Neuronal stem cell (in vitro differentiated cells): Measurements from ENCODE around the gene NFATC4.

Source experiments
- DNase-seq: peaks from one replicate; pipeline ENCODE4 v3.0.0-alpha.2; 2013; ENCODE audit warnings: low spot score
- H2AFZ ChIP-seq: one replicate; pipeline ENCODE4 v1.6.1; 2013; ENCODE audit warnings: mild to moderate bottlenecking, low read length, inconsistent platforms
- H2AK5ac ChIP-seq: 2 replicates; pipeline ENCODE4 v1.6.1; 2013; ENCODE audit warnings: low read depth, mild to moderate bottlenecking, inconsistent platforms, low read length, moderate library complexity, mixed read lengths
- H2BK120ac ChIP-seq: 2 replicates; pipeline ENCODE4 v1.6.1; 2013; ENCODE audit warnings: low read depth, mild to moderate bottlenecking, inconsistent platforms, low read length, moderate library complexity, mixed read lengths
- H2BK12ac ChIP-seq: one replicate; pipeline ENCODE4 v1.6.1; 2013; ENCODE audit warnings: low read length, inconsistent platforms
- H2BK15ac ChIP-seq: 2 replicates; pipeline ENCODE4 v1.6.1; 2013; ENCODE audit warnings: mild to moderate bottlenecking, low read length, inconsistent platforms, mixed read lengths
- H2BK5ac ChIP-seq: one replicate; pipeline ENCODE4 v1.6.1; 2013; ENCODE audit warnings: inconsistent platforms, mild to moderate bottlenecking, low read length, moderate library complexity
- H3K14ac ChIP-seq: one replicate; pipeline ENCODE4 v1.6.1; 2013; ENCODE audit warnings: low read length, inconsistent platforms
- H3K18ac ChIP-seq: 2 replicates; pipeline ENCODE4 v1.6.1; 2013; ENCODE audit warnings: low read length, inconsistent platforms
- H3K23ac ChIP-seq: 2 replicates; pipeline ENCODE4 v1.6.1; 2013; ENCODE audit warnings: low read depth, mild to moderate bottlenecking, mixed read lengths, low read length, inconsistent platforms; ENCODE audit not compliant: poor library complexity
- H3K27ac ChIP-seq: replicated peaks from 3 replicates; pipeline ENCODE4 v1.5.1; 2013; ENCODE audit warnings: low read length, inconsistent platforms
- H3K27me3 ChIP-seq, 3 experiments: 2 replicates each; pipeline ENCODE4 v1.6.1; 2013; ENCODE audit warnings: low read length in 3 of 3, mild to moderate bottlenecking in 2 of 3, inconsistent platforms in 1 of 3, low read depth in 1 of 3, mixed read lengths in 1 of 3, moderate library complexity in 1 of 3; ENCODE audit not compliant: control insufficient read depth in 3 of 3, insufficient read depth in 3 of 3
- H3K36me3 ChIP-seq, 2 donors: replicated peaks in 1 of 2; 2 replicates each; pipeline ENCODE4 v1.6.1; 2013; ENCODE audit warnings: low read length in 2 of 2; ENCODE audit not compliant: control insufficient read depth in 2 of 2, insufficient read depth in 2 of 2
- H3K4ac ChIP-seq: 2 replicates; pipeline ENCODE4 v1.6.1; 2013; ENCODE audit warnings: inconsistent platforms, mild to moderate bottlenecking, low read length, moderate library complexity
- H3K4me1 ChIP-seq, 2 donors: 1 replicate in 1 of 2; 2 replicates in 1 of 2; pipeline ENCODE4 v1.6.1; 2013; ENCODE audit warnings: low read length in 2 of 2, low read depth in 1 of 2; ENCODE audit not compliant: control insufficient read depth in 2 of 2, insufficient read depth in 1 of 2
- H3K4me2 ChIP-seq: one replicate; pipeline ENCODE4 v1.6.1; 2013; ENCODE audit warnings: mild to moderate bottlenecking, low read length, inconsistent platforms; ENCODE audit not compliant: insufficient read depth, poor library complexity, severe bottlenecking
- H3K4me3 ChIP-seq, 2 donors: 2 replicates each; pipeline ENCODE4 v1.5.1; 2013; ENCODE audit warnings: low read length in 2 of 2, mild to moderate bottlenecking in 2 of 2, inconsistent platforms in 1 of 2, moderate library complexity in 1 of 2
- H3K79me1 ChIP-seq: one replicate; pipeline ENCODE4 v1.6.1; 2013; ENCODE audit warnings: low read depth, mild to moderate bottlenecking, inconsistent platforms, low read length, moderate library complexity
- H3K9ac ChIP-seq: one replicate; pipeline ENCODE4 v1.6.1; 2013; ENCODE audit warnings: mild to moderate bottlenecking, low read depth, low read length, inconsistent platforms; ENCODE audit not compliant: poor library complexity
- H3K9me3 ChIP-seq, 2 donors: replicated peaks in 1 of 2; 2 replicates each; pipeline versions ENCODE3 to v1.6.1; 2013; ENCODE audit warnings: low read length in 2 of 2, mild to moderate bottlenecking in 2 of 2, inconsistent platforms in 1 of 2, low read depth in 1 of 2, mixed read lengths in 1 of 2, moderate library complexity in 1 of 2; ENCODE audit not compliant: control insufficient read depth in 2 of 2, insufficient read depth in 1 of 2
- H4K8ac ChIP-seq: one replicate; pipeline ENCODE4 v1.6.1; 2013; ENCODE audit warnings: low read depth, mild to moderate bottlenecking, inconsistent platforms, low read length, moderate library complexity
- H4K91ac ChIP-seq: one replicate; pipeline ENCODE4 v1.6.1; 2013; ENCODE audit warnings: low read length, low read depth, mild to moderate bottlenecking, inconsistent platforms; ENCODE audit not compliant: poor library complexity
- WGBS, 2 donors: extraction: QIAGEN DNeasy Blood & Tissue Kit; methylation state at CpG; one replicate each; pipeline ENCODE4 v1.1.7; 2013; ENCODE audit warnings: missing lambda C conversion rate in 2 of 2, mixed read lengths in 1 of 2; ENCODE audit not compliant: insufficient read length in 2 of 2, insufficient replicate concordance in 1 of 2; ENCODE audit errors: extremely low coverage in 2 of 2; 5-methylcytosine and 5-hydroxymethylcytosine counted together

Gene NFATC4

DNA sequence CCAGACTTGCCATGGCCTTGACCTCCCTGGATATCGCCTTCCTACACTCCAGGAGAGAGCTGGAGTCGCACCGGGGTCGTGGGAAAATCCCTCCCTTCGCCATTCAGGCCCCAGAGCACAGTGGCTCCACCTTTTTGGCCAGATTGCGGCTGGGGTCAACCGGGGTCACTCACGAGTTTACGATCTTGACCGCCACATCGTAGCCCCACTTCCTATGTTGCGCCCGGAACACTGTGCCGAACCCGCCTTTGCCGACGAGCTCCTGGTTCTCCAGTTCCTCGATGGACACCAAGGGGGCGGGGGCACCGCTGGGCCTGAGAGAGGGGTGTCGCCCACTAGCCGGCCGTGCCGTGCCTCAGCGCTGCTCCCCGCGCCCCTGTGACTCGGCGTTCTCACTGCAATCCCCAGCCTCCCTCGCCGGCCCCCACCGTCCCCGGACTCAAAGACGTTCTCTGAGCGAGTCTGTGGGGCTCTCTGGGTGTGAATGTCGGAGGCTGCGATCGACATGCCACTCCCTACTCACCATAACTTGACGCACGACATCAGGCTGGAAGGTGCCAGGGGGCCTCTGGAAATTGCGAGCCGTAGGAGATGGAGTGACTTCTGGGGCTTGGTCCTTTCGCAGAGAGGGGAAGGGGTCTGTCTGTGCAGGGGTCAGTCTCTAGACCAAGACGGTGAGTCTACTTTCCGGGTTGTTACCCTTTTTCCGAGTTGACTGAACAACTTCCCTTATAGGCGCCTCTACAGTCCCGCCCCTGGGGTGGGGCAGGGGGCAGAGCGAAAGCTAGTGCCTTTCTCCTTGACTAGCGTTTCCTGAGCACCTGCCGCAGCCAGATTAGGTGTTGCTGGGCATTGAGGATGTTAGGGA lies 28.5 kb upstream of the NFATC4 start, which contains the start of gene RIPK3:
Gene RIPK3, minus strand, starts transcription at position 708 of the 868 bp plus-strand sequence. Its CDS starts 165 bp downstream, at position 543.
- Histone ChIP-seq H2AK5ac (no peak within 1 kb of the TSS), H3K36me3 (no peaks in the 10 kb centered on the region), H3K9ac (peak within 1 kb of the TSS; percentile 72), H3K4me2 (peak within 1 kb of the TSS; percentile 66), H3K4me1 (peaks cover 4 to 10% of the 10 kb centered on the region in 2 donors), H3K4me3 (peak within 1 kb of the TSS in 1 of 2 donors; percentile 69), H4K91ac (no peak within 1 kb of the TSS), H3K79me1 (no peaks in the 10 kb centered on the region), H3K9me3 (no peaks in the 10 kb centered on the region), H4K8ac (no peak within 1 kb of the TSS), H3K18ac (peak within 1 kb of the TSS; percentile 74), H3K23ac (peak within 1 kb of the TSS; percentile 36), H3K27ac (no peak within 1 kb of the TSS), H2BK15ac (no peak within 1 kb of the TSS), H3K14ac (peak within 1 kb of the TSS; percentile 42), H3K4ac (no peak within 1 kb of the TSS), H2BK120ac (no peak within 1 kb of the TSS), H2BK12ac (no peak within 1 kb of the TSS), H3K27me3 (peaks cover 28 to 91% (median 72%) of the 10 kb centered on the region in 3 experiments), H2AFZ (peak within 1 kb of the TSS; percentile 77), H2BK5ac (no peak within 1 kb of the TSS)
- no peak for DNase-seq
- no CpG with 5 or more reads among the region's 51 CpGs for WGBS, 2 donors

- H3K36me3 ChIP-seq: no peaks in the 10 kb centered on the region
- H3K4me3 ChIP-seq: no peak overlapping the region
- H2AK5ac ChIP-seq: no peak overlapping the region
- WGBS, 2 donors: no CpG with 5 or more reads among the region's 1 CpG
- no peak overlapping the region for H4K91ac ChIP-seq
- H3K27ac ChIP-seq: no peak overlapping the region
- no peak overlapping the region for H2AFZ ChIP-seq
- no peak overlapping the region for H3K14ac ChIP-seq
- H2BK12ac ChIP-seq: no peak overlapping the region
- H3K27me3 ChIP-seq: peaks cover 21 to 89% (median 61%) of the 10 kb centered on the region in 3 experiments
- H4K8ac ChIP-seq: no peak overlapping the region
- H3K9ac ChIP-seq: no peak overlapping the region
- H2BK5ac ChIP-seq: no peak overlapping the region
- DNase-seq: no peak
- no peaks in the 10 kb centered on the region for H3K9me3 ChIP-seq
- H3K23ac ChIP-seq: no peak overlapping the region
- H3K4me1 ChIP-seq: peaks cover 4 to 8% of the 10 kb centered on the region in 2 donors
- H3K4ac ChIP-seq: no peak overlapping the region
- no peak overlapping the region for H2BK120ac ChIP-seq
- no peaks in the 10 kb centered on the region for H3K79me1 ChIP-seq
- H3K18ac ChIP-seq: no peak overlapping the region
- no peak overlapping the region for H2BK15ac ChIP-seq
- H3K4me2 ChIP-seq: no peak overlapping the region
Observed at GRCh38 chr14:24340606-24341005, 27.4 kb upstream of the NFATC4 start.

DNA sequence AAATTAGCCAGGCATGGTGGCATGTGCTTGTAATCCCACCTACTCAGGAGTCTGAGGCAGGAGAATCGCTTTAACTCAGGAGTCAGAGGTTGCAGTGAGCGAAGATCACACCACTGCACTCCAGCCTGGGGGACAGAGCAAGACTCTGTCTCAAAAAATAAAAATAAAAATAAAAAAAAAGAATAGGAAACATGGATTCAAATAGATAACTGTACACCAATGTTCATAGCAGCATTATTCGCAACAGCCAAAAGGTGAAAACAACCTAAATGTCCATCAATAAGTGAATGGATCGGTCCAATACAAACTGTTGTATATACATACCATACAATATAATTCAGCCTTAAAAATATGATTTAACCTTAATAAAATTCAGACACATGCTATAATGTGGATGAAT lies 25.1 kb upstream of the NFATC4 start:
- no peak overlapping the region for H2AFZ ChIP-seq
- H3K27ac ChIP-seq: no peak overlapping the region
- no peak overlapping the region for H2BK15ac ChIP-seq
- H3K36me3 ChIP-seq: no peaks in the 10 kb centered on the region
- H3K18ac ChIP-seq: no peak overlapping the region
- no peak overlapping the region for H2BK5ac ChIP-seq
- no peak overlapping the region for H4K8ac ChIP-seq
- no peak overlapping the region for H3K14ac ChIP-seq
- no peak overlapping the region for H4K91ac ChIP-seq
- no peak overlapping the region for H2BK120ac ChIP-seq
- WGBS, 2 donors: no CpG with 5 or more reads among the region's 4 CpGs
- no peak overlapping the region for H3K9ac ChIP-seq
- no peak overlapping the region for H3K4ac ChIP-seq
- no peak for DNase-seq
- no peak overlapping the region for H2BK12ac ChIP-seq
- no peaks in the 10 kb centered on the region for H3K79me1 ChIP-seq
- H3K27me3 ChIP-seq: peaks cover 19 to 82% (median 38%) of the 10 kb centered on the region in 3 experiments
- H3K9me3 ChIP-seq: no peaks in the 10 kb centered on the region
- no peak overlapping the region for H3K4me3 ChIP-seq
- H2AK5ac ChIP-seq: no peak overlapping the region
- H3K4me2 ChIP-seq: no peak overlapping the region
- H3K23ac ChIP-seq: no peak overlapping the region
- H3K4me1 ChIP-seq: peaks cover 4 to 8% of the 10 kb centered on the region in 2 donors
